Mucosa of descending colon (tissue), 3 donors: Measurements from ENCODE around the gene THOC2. TPM values are rescaled to one million over a fixed set of nuclear protein-coding genes. Genes with fewer than 3 reads are reported as not detected.

ENCODE experiments used
- ATAC-seq: fragments of 200-7000 bp; cut with Tn5 transposase; one replicate; pipeline ENCODE4 v1.9.1; 2020; ENCODE audit warnings: mild to moderate bottlenecking, moderate library complexity
- DNase-seq, 3 donors: peaks; one replicate each; pipeline ENCODE4 v3.0.0-alpha.2; 2020
- H3K36me3 ChIP-seq: fragments of 200-600 bp; one replicate; pipeline ENCODE4 v1.8.0; 2021; ENCODE audit warnings: low read depth, mild to moderate bottlenecking
- H3K4me1 ChIP-seq: fragments of 200-600 bp; one replicate; pipeline ENCODE4 v1.8.0; 2021; ENCODE audit warnings: low read depth, mild to moderate bottlenecking
- H3K4me3 ChIP-seq: fragments of 200-600 bp; one replicate; pipeline ENCODE4 v1.8.0; 2021; ENCODE audit warnings: mild to moderate bottlenecking
- H3K9me3 ChIP-seq: fragments of 200-600 bp; one replicate; pipeline ENCODE4 v1.8.0; 2021; ENCODE audit warnings: mild to moderate bottlenecking
- CTCF ChIP-seq: fragments of 200-600 bp; IDR thresholded peaks from one replicate; pipeline ENCODE4 v1.8.0; 2022; ENCODE audit warnings: antibody characterized with exemption, mild to moderate bottlenecking
- intact Hi-C, 2 donors: fragments of 100-400 bp; cut with DNase I in 1 of 2; cut with micrococcal nuclease in 1 of 2; formaldehyde crosslinking; loops; one replicate each; pipeline versions ENCODE4 v1.11.0 to v1.11.1; 2022; cut with DNase I, micrococcal nuclease
- total RNA-seq, 3 donors: library from RNA; stranded (reverse); fragmentation: NEBNext Ultra II Directional in 2 of 3; extraction: Animal tissue kit (Norgen Biotek cat#: 25700) in 2 of 3; gene quantifications; one replicate each; pipeline versions ENCODE4 v1.2.1 to v1.2.4, GENCODE V29; 2021 to 2023
- donor health status: DM: no; HTN: no; CAD: no; lungs with moderate emphysema.
- donor health status: DM: no; HTN: no; CAD: no.
- donor health status: DM: no; HTN: yes; CAD: no.

THOC2 gene
- total RNA-seq, 3 donors from 2014 or later = 66.5 to 82.6 (median 75.8) TPM

DNA sequence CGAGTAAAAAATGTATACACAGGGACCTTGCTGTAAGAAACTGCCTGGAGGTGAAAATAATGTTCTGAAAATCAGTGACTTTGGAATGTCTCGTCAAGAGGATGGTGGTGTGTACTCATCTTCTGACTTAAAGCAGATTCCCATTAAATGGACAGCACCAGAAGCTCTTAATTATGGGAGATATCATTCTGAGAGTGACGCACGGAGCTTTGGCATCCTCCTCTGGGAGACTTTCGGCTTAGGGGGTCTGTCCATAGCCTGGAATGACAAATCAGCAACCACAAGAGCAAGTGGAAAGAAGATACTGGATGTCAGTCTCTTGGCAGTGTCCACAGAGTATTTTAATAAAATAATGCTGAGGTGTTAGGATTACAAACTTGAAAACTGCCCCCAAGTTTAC, 129.4 kb downstream of the THOC2 start:
- no peaks in the 10 kb centered on the region for H3K36me3 ChIP-seq
- no peaks in the 10 kb centered on the region for H3K9me3 ChIP-seq
- no peak for DNase-seq
- ATAC-seq = no peak
- H3K4me1 ChIP-seq = no peaks in the 10 kb centered on the region
- no peak overlapping the region for H3K4me3 ChIP-seq
- TF ChIP-seq CTCF = no peak
- intact Hi-C loops = no loop called here

GRCh38 chrX:123601437-123601836, 131.4 kb downstream of the THOC2 start:
- H3K4me3 ChIP-seq = no peak overlapping the region
- no peak for TF ChIP-seq CTCF
- DNase-seq (no peak), ATAC-seq (no peak)
- no peaks in the 10 kb centered on the region for H3K9me3 ChIP-seq
- H3K36me3 ChIP-seq = no peaks in the 10 kb centered on the region
- intact Hi-C loops = no loop called here
- no peaks in the 10 kb centered on the region for H3K4me1 ChIP-seq

DNA sequence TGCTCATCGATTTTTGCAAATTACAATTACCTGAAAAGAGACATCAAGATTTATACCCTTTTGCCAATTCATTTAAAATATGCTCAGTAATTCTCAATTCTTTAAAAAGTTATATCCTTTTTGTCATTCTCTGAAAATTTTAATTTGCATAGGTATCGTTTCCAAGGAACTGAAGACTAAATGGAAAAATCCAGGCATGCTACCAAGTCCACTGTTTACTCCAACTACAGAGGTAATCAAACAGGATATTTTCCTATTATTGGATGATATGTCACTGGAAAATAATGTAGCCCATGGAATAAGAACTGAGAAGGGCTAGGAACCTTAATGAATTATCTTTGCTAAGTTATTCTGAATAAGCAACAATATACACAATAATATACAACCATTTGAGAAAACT, 132.7 kb downstream of the THOC2 start:
- Histone ChIP-seq H3K9me3 (no peaks in the 10 kb centered on the region), H3K36me3 (no peaks in the 10 kb centered on the region), H3K4me3 (no peak overlapping the region), H3K4me1 (no peaks in the 10 kb centered on the region)
- TF ChIP-seq CTCF = no peak
- DNase-seq = no peak
- no peak for ATAC-seq
- intact Hi-C loops = no loop called here

- H3K4me3 ChIP-seq = no peak overlapping the region
- H3K9me3 ChIP-seq = no peaks in the 10 kb centered on the region
- intact Hi-C loops = no loop called here
- DNase-seq (no peak), ATAC-seq (peak; percentile 23)
- no peaks in the 10 kb centered on the region for H3K4me1 ChIP-seq
- H3K36me3 ChIP-seq = no peaks in the 10 kb centered on the region
- no peak for TF ChIP-seq CTCF
Measured at GRCh38 chrX:123590842-123591486, 141.9 kb downstream of the THOC2 start.

- DNase-seq = no peak
- intact Hi-C loops = no loop called here
- no peak overlapping the region for H3K4me3 ChIP-seq
- no peaks in the 10 kb centered on the region for H3K36me3 ChIP-seq
- no peaks in the 10 kb centered on the region for H3K9me3 ChIP-seq
- no peaks in the 10 kb centered on the region for H3K4me1 ChIP-seq
- peak; percentile 25 for ATAC-seq
- no peak for TF ChIP-seq CTCF
Measured at GRCh38 chrX:123588723-123589122, 144.1 kb downstream of the THOC2 start.

- TF ChIP-seq CTCF = no peak
- Histone ChIP-seq H3K4me1 (no peaks in the 10 kb centered on the region), H3K4me3 (no peak overlapping the region), H3K36me3 (no peaks in the 10 kb centered on the region), H3K9me3 (no peaks in the 10 kb centered on the region)
- intact Hi-C loops = no loop called here
- ATAC-seq (no peak), DNase-seq (no peak)
Measured at GRCh38 chrX:123581586-123581985, 151.3 kb downstream of the THOC2 start.
